C4-2B (cell line): ENCODE data around the gene RANBP17.

Source experiments
- ZFX ChIP-seq: fragments of 450-650 bp; IDR thresholded peaks from 2 replicates; pipeline ENCODE4 v1.6.1; 2017
- TF ChIP-seq, protein P1 (sequence below): fragments of 450-650 bp; conservative IDR thresholded peaks from 2 replicates; pipeline ENCODE4 v1.5.1; 2017; ENCODE audit warnings: mild to moderate bottlenecking

DNA sequence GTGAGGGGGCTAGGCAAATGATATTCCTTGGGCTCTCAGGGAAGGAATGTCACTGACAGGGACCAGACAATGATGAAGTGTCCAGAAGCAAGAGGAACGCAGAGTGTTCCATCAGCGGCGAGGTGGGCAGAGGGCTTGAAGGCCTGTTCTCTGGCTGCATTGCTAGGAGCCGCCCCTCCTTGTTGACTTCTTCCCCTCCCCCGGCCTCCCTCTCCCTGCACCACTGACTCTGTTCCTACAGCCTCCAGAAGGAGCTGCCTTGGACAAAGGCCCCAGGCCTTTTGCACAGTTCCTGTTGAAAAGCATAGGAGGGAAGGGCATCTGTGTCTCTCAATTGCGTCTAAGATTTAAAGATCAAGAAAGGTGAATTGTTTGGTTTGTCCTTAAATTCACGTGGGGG lies 459.6 kb downstream of the RANBP17 start:
- no peak for TF ChIP-seq ZFX
- TF ChIP-seq, protein P1, sequence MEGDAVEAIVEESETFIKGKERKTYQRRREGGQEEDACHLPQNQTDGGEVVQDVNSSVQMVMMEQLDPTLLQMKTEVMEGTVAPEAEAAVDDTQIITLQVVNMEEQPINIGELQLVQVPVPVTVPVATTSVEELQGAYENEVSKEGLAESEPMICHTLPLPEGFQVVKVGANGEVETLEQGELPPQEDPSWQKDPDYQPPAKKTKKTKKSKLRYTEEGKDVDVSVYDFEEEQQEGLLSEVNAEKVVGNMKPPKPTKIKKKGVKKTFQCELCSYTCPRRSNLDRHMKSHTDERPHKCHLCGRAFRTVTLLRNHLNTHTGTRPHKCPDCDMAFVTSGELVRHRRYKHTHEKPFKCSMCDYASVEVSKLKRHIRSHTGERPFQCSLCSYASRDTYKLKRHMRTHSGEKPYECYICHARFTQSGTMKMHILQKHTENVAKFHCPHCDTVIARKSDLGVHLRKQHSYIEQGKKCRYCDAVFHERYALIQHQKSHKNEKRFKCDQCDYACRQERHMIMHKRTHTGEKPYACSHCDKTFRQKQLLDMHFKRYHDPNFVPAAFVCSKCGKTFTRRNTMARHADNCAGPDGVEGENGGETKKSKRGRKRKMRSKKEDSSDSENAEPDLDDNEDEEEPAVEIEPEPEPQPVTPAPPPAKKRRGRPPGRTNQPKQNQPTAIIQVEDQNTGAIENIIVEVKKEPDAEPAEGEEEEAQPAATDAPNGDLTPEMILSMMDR = no peak
